ENCODE data around the gene PRCC. TPM values are rescaled to one million over a fixed set of nuclear protein-coding genes. Genes with fewer than 3 reads are reported as not detected.

PRCC gene
- total and polyA plus RNA-seq, 2 of the 13 experiments (the other 11 are each of a cell fraction or from before 2014, with no cell fraction given): 24.2 to 40.5 TPM

DNA sequence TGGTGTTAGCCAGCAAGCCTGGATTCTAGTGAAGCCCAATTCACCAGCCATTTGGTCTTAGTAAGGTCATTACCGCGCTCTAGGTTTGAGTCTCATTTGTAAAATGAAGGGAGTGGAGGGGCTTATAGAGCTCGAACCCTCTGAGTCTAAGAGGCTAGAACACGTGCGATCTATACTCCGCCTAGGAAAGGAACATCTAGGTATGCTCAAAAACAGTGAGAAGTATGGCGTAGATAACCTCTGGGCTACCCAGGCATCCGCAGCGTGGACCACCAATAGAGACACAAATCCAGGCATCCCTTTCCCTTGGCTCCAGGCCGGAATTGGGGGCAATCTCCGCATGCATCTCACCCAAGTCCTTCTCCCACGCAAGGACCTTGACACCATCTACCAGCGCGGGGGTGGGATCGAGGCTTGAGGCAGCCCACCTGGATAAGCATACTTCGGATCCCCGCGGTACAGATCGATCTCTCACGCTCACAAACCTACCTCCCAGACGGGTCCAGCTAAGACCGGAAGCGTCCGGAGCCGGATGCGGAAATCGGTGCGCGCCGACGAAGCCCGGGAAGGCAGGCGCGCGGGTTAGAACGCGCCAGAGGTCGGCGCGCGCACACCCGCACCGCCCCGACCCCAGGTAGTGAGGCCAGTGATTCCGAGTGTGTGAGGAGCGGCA, 39.3 kb upstream of the PRCC start, which contains the start of gene METTL25B (continued):
- TF ChIP-seq ZBTB40 (IDR thresholded peaks at IDR 0.05): peak; percentile 55
- no peak; the same call in 1 of the 2 replicates for TF ChIP-seq ZBTB40 (CRISPR knock-in tag; IDR thresholded peaks at IDR 0.05)
- no peak for TF ChIP-seq CTCF (CRISPR knock-in tag; IDR thresholded peaks at IDR 0.05)
- no peak for TF ChIP-seq MED13 (CRISPR knock-in tag; IDR thresholded peaks at IDR 0.05)
- peak; percentile 12; the same call in 1 of the 2 replicates for TF ChIP-seq ZBTB38 (CRISPR knock-in tag; IDR thresholded peaks at IDR 0.05)
- TF ChIP-seq ZNF879 (CRISPR knock-in tag; IDR thresholded peaks at IDR 0.05): no peak
- no peak for TF ChIP-seq XRCC5 (optimal IDR thresholded peaks at IDR 0.05; ENCODE audit: low read length)
- TF ChIP-seq PATZ1 (CRISPR knock-in tag; IDR thresholded peaks at IDR 0.05): 0 out of 2 replicates have a peak, but pooled peaks have one; percentile 3
- TF ChIP-seq, protein P1, sequence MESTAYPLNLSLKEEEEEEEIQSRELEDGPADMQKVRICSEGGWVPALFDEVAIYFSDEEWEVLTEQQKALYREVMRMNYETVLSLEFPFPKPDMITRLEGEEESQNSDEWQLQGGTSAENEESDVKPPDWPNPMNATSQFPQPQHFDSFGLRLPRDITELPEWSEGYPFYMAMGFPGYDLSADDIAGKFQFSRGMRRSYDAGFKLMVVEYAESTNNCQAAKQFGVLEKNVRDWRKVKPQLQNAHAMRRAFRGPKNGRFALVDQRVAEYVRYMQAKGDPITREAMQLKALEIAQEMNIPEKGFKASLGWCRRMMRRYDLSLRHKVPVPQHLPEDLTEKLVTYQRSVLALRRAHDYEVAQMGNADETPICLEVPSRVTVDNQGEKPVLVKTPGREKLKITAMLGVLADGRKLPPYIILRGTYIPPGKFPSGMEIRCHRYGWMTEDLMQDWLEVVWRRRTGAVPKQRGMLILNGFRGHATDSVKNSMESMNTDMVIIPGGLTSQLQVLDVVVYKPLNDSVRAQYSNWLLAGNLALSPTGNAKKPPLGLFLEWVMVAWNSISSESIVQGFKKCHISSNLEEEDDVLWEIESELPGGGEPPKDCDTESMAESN (CRISPR knock-in tag; conservative IDR thresholded peaks at IDR 0.05): 0 out of 2 replicates have a peak, but pooled peaks have one; percentile 61
- TF ChIP-seq ZNF232 (CRISPR knock-in tag; IDR thresholded peaks at IDR 0.05; ENCODE audit: borderline replicate concordance): peak; percentile 29; the same call in 1 of the 2 replicates
- TF ChIP-seq CENPX (CRISPR knock-in tag; IDR thresholded peaks at IDR 0.05): no peak
- 0 out of 2 replicates have a peak, but pooled peaks have one; percentile 28 for TF ChIP-seq ARNTL (CRISPR knock-in tag; IDR thresholded peaks at IDR 0.05)
- 0 out of 4 replicates have a peak, but pooled peaks of 1 of the 2 experiments have one; percentile 19 for TF ChIP-seq KLF16 (CRISPR knock-in tag; IDR thresholded peaks at IDR 0.05)
- no peak for TF ChIP-seq ZBTB8A (CRISPR knock-in tag; IDR thresholded peaks at IDR 0.05; ENCODE audit: borderline replicate concordance, low read depth)
